ENCODE results near the gene DMRTB1. TPM values are rescaled to one million over a fixed set of nuclear protein-coding genes. Genes with fewer than 3 reads are reported as not detected.
A peak's percentile ranks its signal among the peaks of the same experiment; 100 is the strongest.

Gene DMRTB1
- total and polyA plus RNA-seq, 2 donors: 0.02 TPM; not detected in 1

- Histone ChIP-seq H3K4me3 (ENCODE audit: low read length in 2 of 2) (no peak overlapping the region), H3K27me3 (ENCODE audit: control insufficient read depth in 2 of 2, insufficient read depth in 1 of 2, low read length in 1 of 2) (peaks cover 0 to 4% of the 10 kb centered on the region in 2 donors), H3K27ac (ENCODE audit: low read depth in 1 of 2, low read length in 1 of 2) (no peak overlapping the region), H3K36me3 (ENCODE audit: control insufficient read depth in 2 of 2, insufficient read depth in 2 of 2, low read length in 1 of 2) (no peaks in the 10 kb centered on the region), H3K4me1 (ENCODE audit: control insufficient read depth in 2 of 2, insufficient read depth in 2 of 2, low read length in 2 of 2) (no peaks in the 10 kb centered on the region), H3K9me3 (ENCODE audit: control insufficient read depth in 2 of 2, insufficient read depth in 1 of 2, low read length in 1 of 2) (no peaks in the 10 kb centered on the region)
- WGBS: 97% methylated on average over 2 of the region's 2 CpGs
- DNase-seq (ENCODE audit: low read depth in 6 of 9, low spot score in 9 of 9): no peak
Observed at GRCh38 chr1:53446051-53446450, 13.1 kb upstream of the DMRTB1 start.

- no peak overlapping the region for H3K4me3 ChIP-seq (ENCODE audit: low read length in 2 of 2)
- no peak overlapping the region for H3K27ac ChIP-seq (ENCODE audit: low read depth in 1 of 2, low read length in 1 of 2)
- peaks cover 0 to 4% of the 10 kb centered on the region in 2 donors for H3K27me3 ChIP-seq (ENCODE audit: control insufficient read depth in 2 of 2, insufficient read depth in 1 of 2, low read length in 1 of 2)
- no peak for DNase-seq (ENCODE audit: low read depth in 6 of 9, low spot score in 9 of 9)
- no peaks in the 10 kb centered on the region for H3K36me3 ChIP-seq (ENCODE audit: control insufficient read depth in 2 of 2, insufficient read depth in 2 of 2, low read length in 1 of 2)
- H3K9me3 ChIP-seq (ENCODE audit: control insufficient read depth in 2 of 2, insufficient read depth in 1 of 2, low read length in 1 of 2): no peaks in the 10 kb centered on the region
- WGBS: 98% methylated on average over 4 of the region's 4 CpGs
- H3K4me1 ChIP-seq (ENCODE audit: control insufficient read depth in 2 of 2, insufficient read depth in 2 of 2, low read length in 2 of 2): no peaks in the 10 kb centered on the region
Observed at GRCh38 chr1:53447413-53447812, 11.8 kb upstream of the DMRTB1 start.

GRCh38 chr1:53448241-53448841 lies 10.9 kb upstream of the DMRTB1 start:
- peaks cover 0 to 4% of the 10 kb centered on the region in 2 donors for H3K27me3 ChIP-seq (ENCODE audit: control insufficient read depth in 2 of 2, insufficient read depth in 1 of 2, low read length in 1 of 2)
- no peak overlapping the region for H3K4me3 ChIP-seq (ENCODE audit: low read length in 2 of 2)
- no peaks in the 10 kb centered on the region for H3K4me1 ChIP-seq (ENCODE audit: control insufficient read depth in 2 of 2, insufficient read depth in 2 of 2, low read length in 2 of 2)
- no peak overlapping the region for H3K27ac ChIP-seq (ENCODE audit: low read depth in 1 of 2, low read length in 1 of 2)
- H3K9me3 ChIP-seq (ENCODE audit: control insufficient read depth in 2 of 2, insufficient read depth in 1 of 2, low read length in 1 of 2): no peaks in the 10 kb centered on the region
- H3K36me3 ChIP-seq (ENCODE audit: control insufficient read depth in 2 of 2, insufficient read depth in 2 of 2, low read length in 1 of 2): no peaks in the 10 kb centered on the region
- no peak for DNase-seq (ENCODE audit: low read depth in 6 of 9, low spot score in 9 of 9)
- 99% methylated on average over 2 of the region's 2 CpGs for WGBS

- WGBS: 92% methylated on average over 3 of the region's 3 CpGs
- peaks cover 0 to 4% of the 10 kb centered on the region in 2 donors for H3K27me3 ChIP-seq (ENCODE audit: control insufficient read depth in 2 of 2, insufficient read depth in 1 of 2, low read length in 1 of 2)
- H3K36me3 ChIP-seq (ENCODE audit: control insufficient read depth in 2 of 2, insufficient read depth in 2 of 2, low read length in 1 of 2): no peaks in the 10 kb centered on the region
- no peak for DNase-seq (ENCODE audit: low read depth in 6 of 9, low spot score in 9 of 9)
- no peak overlapping the region for H3K4me3 ChIP-seq (ENCODE audit: low read length in 2 of 2)
- no peak overlapping the region for H3K27ac ChIP-seq (ENCODE audit: low read depth in 1 of 2, low read length in 1 of 2)
- no peaks in the 10 kb centered on the region for H3K4me1 ChIP-seq (ENCODE audit: control insufficient read depth in 2 of 2, insufficient read depth in 2 of 2, low read length in 2 of 2)
- no peaks in the 10 kb centered on the region for H3K9me3 ChIP-seq (ENCODE audit: control insufficient read depth in 2 of 2, insufficient read depth in 1 of 2, low read length in 1 of 2)
Observed at GRCh38 chr1:53449021-53449420, 10.2 kb upstream of the DMRTB1 start.

GRCh38 chr1:53449693-53450092 lies 9.5 kb upstream of the DMRTB1 start:
- H3K9me3 ChIP-seq (ENCODE audit: control insufficient read depth in 2 of 2, insufficient read depth in 1 of 2, low read length in 1 of 2): no peaks in the 10 kb centered on the region
- H3K4me3 ChIP-seq (ENCODE audit: low read length in 2 of 2): no peak overlapping the region
- 85% methylated on average over 8 of the region's 8 CpGs for WGBS
- H3K27me3 ChIP-seq (ENCODE audit: control insufficient read depth in 2 of 2, insufficient read depth in 1 of 2, low read length in 1 of 2): peaks cover 0 to 4% of the 10 kb centered on the region in 2 donors
- no peak for DNase-seq (ENCODE audit: low read depth in 6 of 9, low spot score in 9 of 9)
- no peaks in the 10 kb centered on the region for H3K36me3 ChIP-seq (ENCODE audit: control insufficient read depth in 2 of 2, insufficient read depth in 2 of 2, low read length in 1 of 2)
- H3K4me1 ChIP-seq (ENCODE audit: control insufficient read depth in 2 of 2, insufficient read depth in 2 of 2, low read length in 2 of 2): no peaks in the 10 kb centered on the region
- no peak overlapping the region for H3K27ac ChIP-seq (ENCODE audit: low read depth in 1 of 2, low read length in 1 of 2)

GRCh38 chr1:53450225-53450624 lies 9.0 kb upstream of the DMRTB1 start:
- Histone ChIP-seq H3K36me3 (ENCODE audit: control insufficient read depth in 2 of 2, insufficient read depth in 2 of 2, low read length in 1 of 2) (no peaks in the 10 kb centered on the region), H3K4me1 (ENCODE audit: control insufficient read depth in 2 of 2, insufficient read depth in 2 of 2, low read length in 2 of 2) (no peaks in the 10 kb centered on the region), H3K4me3 (ENCODE audit: low read length in 2 of 2) (no peak overlapping the region), H3K9me3 (ENCODE audit: control insufficient read depth in 2 of 2, insufficient read depth in 1 of 2, low read length in 1 of 2) (no peaks in the 10 kb centered on the region), H3K27me3 (ENCODE audit: control insufficient read depth in 2 of 2, insufficient read depth in 1 of 2, low read length in 1 of 2) (peaks cover 0 to 4% of the 10 kb centered on the region in 2 donors), H3K27ac (ENCODE audit: low read depth in 1 of 2, low read length in 1 of 2) (no peak overlapping the region)
- DNase-seq (ENCODE audit: low read depth in 6 of 9, low spot score in 9 of 9): peak in 1 of 9 donors; percentile 13
- WGBS: 48% methylated on average over 2 of the region's 2 CpGs

- no peaks in the 10 kb centered on the region for H3K27me3 ChIP-seq (ENCODE audit: control insufficient read depth in 2 of 2, insufficient read depth in 1 of 2, low read length in 1 of 2)
- H3K9me3 ChIP-seq (ENCODE audit: control insufficient read depth in 2 of 2, insufficient read depth in 1 of 2, low read length in 1 of 2): no peaks in the 10 kb centered on the region
- H3K4me1 ChIP-seq (ENCODE audit: control insufficient read depth in 2 of 2, insufficient read depth in 2 of 2, low read length in 2 of 2): no peaks in the 10 kb centered on the region
- WGBS: 88% methylated on average over 3 of the region's 3 CpGs
- no peak overlapping the region for H3K27ac ChIP-seq (ENCODE audit: low read depth in 1 of 2, low read length in 1 of 2)
- DNase-seq (ENCODE audit: low read depth in 6 of 9, low spot score in 9 of 9): no peak
- H3K36me3 ChIP-seq (ENCODE audit: control insufficient read depth in 2 of 2, insufficient read depth in 2 of 2, low read length in 1 of 2): no peaks in the 10 kb centered on the region
- H3K4me3 ChIP-seq (ENCODE audit: low read length in 2 of 2): no peak overlapping the region
Observed at GRCh38 chr1:53454019-53454418, 5.2 kb upstream of the DMRTB1 start.

GRCh38 chr1:53455364-53455991 lies 3.7 kb upstream of the DMRTB1 start:
- no peaks in the 10 kb centered on the region for H3K36me3 ChIP-seq (ENCODE audit: control insufficient read depth in 2 of 2, insufficient read depth in 2 of 2, low read length in 1 of 2)
- WGBS: 86% methylated on average over 6 of the region's 6 CpGs
- H3K4me3 ChIP-seq (ENCODE audit: low read length in 2 of 2): no peak overlapping the region
- no peaks in the 10 kb centered on the region for H3K4me1 ChIP-seq (ENCODE audit: control insufficient read depth in 2 of 2, insufficient read depth in 2 of 2, low read length in 2 of 2)
- no peaks in the 10 kb centered on the region for H3K9me3 ChIP-seq (ENCODE audit: control insufficient read depth in 2 of 2, insufficient read depth in 1 of 2, low read length in 1 of 2)
- no peak for DNase-seq (ENCODE audit: low read depth in 6 of 9, low spot score in 9 of 9)
- no peak overlapping the region for H3K27ac ChIP-seq (ENCODE audit: low read depth in 1 of 2, low read length in 1 of 2)
- H3K27me3 ChIP-seq (ENCODE audit: control insufficient read depth in 2 of 2, insufficient read depth in 1 of 2, low read length in 1 of 2): no peaks in the 10 kb centered on the region

- Histone ChIP-seq H3K36me3 (ENCODE audit: control insufficient read depth in 2 of 2, insufficient read depth in 2 of 2, low read length in 1 of 2) (no peaks in the 10 kb centered on the region), H3K27ac (ENCODE audit: low read depth in 1 of 2, low read length in 1 of 2) (no peak overlapping the region), H3K4me3 (ENCODE audit: low read length in 2 of 2) (no peak overlapping the region), H3K9me3 (ENCODE audit: control insufficient read depth in 2 of 2, insufficient read depth in 1 of 2, low read length in 1 of 2) (no peaks in the 10 kb centered on the region), H3K27me3 (ENCODE audit: control insufficient read depth in 2 of 2, insufficient read depth in 1 of 2, low read length in 1 of 2) (no peaks in the 10 kb centered on the region), H3K4me1 (ENCODE audit: control insufficient read depth in 2 of 2, insufficient read depth in 2 of 2, low read length in 2 of 2) (no peaks in the 10 kb centered on the region)
- WGBS: 94% methylated on average over 3 of the region's 3 CpGs
- DNase-seq (ENCODE audit: low read depth in 6 of 9, low spot score in 9 of 9): no peak
Observed at GRCh38 chr1:53458634-53459033, 565 bp upstream of the DMRTB1 start.

Data from thymus (tissue), 11 donors.